IPS-18a (cell line): ENCODE results near the gene PITPNC1.

Experiments
- H3K27ac ChIP-seq: one replicate; pipeline ENCODE4 v1.5.1; 2013; ENCODE audit warnings: low read length
- H3K27me3 ChIP-seq: one replicate; pipeline ENCODE4 v1.6.1; 2013; ENCODE audit warnings: mild to moderate bottlenecking, low read length; ENCODE audit not compliant: control insufficient read depth, insufficient read depth
- H3K36me3 ChIP-seq: one replicate; pipeline ENCODE4 v1.6.1; 2013; ENCODE audit warnings: low read depth, low read length; ENCODE audit not compliant: control insufficient read depth
- H3K4me1 ChIP-seq: one replicate; pipeline ENCODE4 v1.6.1; 2013; ENCODE audit warnings: low read depth, low read length; ENCODE audit not compliant: control insufficient read depth
- H3K4me3 ChIP-seq: one replicate; pipeline ENCODE4 v1.5.1; 2013; ENCODE audit warnings: low read length
- H3K9ac ChIP-seq: one replicate; pipeline ENCODE4 v1.6.1; 2013; ENCODE audit warnings: mild to moderate bottlenecking, low read length, moderate library complexity
- H3K9me3 ChIP-seq: one replicate; pipeline ENCODE4 v1.6.1; 2013; ENCODE audit warnings: low read depth, low read length; ENCODE audit not compliant: control insufficient read depth

PITPNC1 gene

GRCh38 chr17:67680445-67681224, 303.6 kb downstream of the PITPNC1 start:
- Histone ChIP-seq H3K9ac (no peak overlapping the region), H3K9me3 (no peaks in the 10 kb centered on the region), H3K4me1 (no peaks in the 10 kb centered on the region), H3K27me3 (no peaks in the 10 kb centered on the region), H3K36me3 (no peaks in the 10 kb centered on the region), H3K4me3 (no peak overlapping the region), H3K27ac (no peak overlapping the region)

- H3K9me3 ChIP-seq: no peaks in the 10 kb centered on the region
- H3K27me3 ChIP-seq: no peaks in the 10 kb centered on the region
- no peaks in the 10 kb centered on the region for H3K36me3 ChIP-seq
- H3K27ac ChIP-seq: no peak overlapping the region
- no peak overlapping the region for H3K4me3 ChIP-seq
- H3K4me1 ChIP-seq: no peaks in the 10 kb centered on the region
- no peak overlapping the region for H3K9ac ChIP-seq
These were observed 305.1 kb downstream of the PITPNC1 start for GRCh38 chr17:67682196-67682595.

DNA sequence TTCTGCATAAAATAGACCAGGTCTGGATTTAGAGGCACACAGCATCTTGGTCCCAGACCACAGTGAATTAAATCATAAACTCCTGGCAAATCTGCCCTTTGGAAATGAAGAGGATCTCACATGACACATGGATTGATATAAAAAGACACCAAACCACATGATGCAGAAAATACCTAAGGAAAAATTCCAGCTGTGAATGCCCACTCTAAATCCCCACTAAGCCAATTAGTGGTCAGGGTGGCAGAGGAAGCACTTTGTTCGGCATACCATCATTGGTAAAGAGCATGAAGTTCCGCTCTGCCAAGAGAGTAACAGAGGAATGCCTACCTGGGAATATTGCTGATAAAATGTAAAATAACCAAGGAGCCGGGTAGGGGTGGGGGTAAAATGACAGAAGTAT, 308.3 kb downstream of the PITPNC1 start:
- Histone ChIP-seq H3K4me3 (no peak overlapping the region), H3K9me3 (no peaks in the 10 kb centered on the region), H3K4me1 (no peaks in the 10 kb centered on the region), H3K27me3 (no peaks in the 10 kb centered on the region), H3K9ac (no peak overlapping the region), H3K27ac (no peak overlapping the region), H3K36me3 (no peaks in the 10 kb centered on the region)

- no peak overlapping the region for H3K9ac ChIP-seq
- H3K27ac ChIP-seq: no peak overlapping the region
- no peaks in the 10 kb centered on the region for H3K36me3 ChIP-seq
- H3K4me1 ChIP-seq: no peaks in the 10 kb centered on the region
- no peaks in the 10 kb centered on the region for H3K27me3 ChIP-seq
- no peak overlapping the region for H3K4me3 ChIP-seq
- no peaks in the 10 kb centered on the region for H3K9me3 ChIP-seq
These were observed 309.2 kb downstream of the PITPNC1 start for GRCh38 chr17:67686241-67686640.

- Histone ChIP-seq H3K4me3 (no peak overlapping the region), H3K9me3 (no peaks in the 10 kb centered on the region), H3K4me1 (no peaks in the 10 kb centered on the region), H3K27me3 (no peaks in the 10 kb centered on the region), H3K27ac (no peak overlapping the region), H3K36me3 (no peaks in the 10 kb centered on the region), H3K9ac (no peak overlapping the region)
These were observed 310.4 kb downstream of the PITPNC1 start for GRCh38 chr17:67687511-67687910.

DNA sequence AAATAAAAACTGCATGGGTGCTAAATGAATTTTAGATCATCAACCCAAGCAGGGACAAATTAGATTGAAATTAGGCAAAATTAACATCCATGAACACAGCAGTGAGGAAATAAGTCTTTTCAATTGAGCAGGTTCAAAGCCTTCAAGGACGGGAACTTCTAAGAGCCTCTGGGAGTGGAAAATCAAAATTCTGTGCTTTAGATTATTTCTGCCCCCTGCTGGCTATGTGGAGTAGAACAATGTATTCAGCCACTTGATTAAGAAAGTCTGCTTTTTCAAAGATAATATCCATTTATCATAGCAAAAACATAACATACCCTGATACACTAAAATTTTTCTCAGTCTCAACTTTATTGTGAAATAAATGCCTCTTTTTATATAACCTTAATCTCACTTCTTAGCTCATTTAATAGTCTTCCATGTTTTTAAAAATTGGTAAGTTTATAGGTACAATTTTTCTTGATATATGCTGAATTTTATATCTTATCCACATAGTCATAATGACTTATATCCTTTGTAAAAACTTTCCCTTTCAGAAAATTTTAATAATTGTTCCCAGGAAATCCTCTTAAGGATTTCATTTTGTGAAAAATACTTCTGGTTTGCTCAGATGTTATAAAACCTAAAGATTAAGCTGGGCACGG, 312.6 kb downstream of the PITPNC1 start:
- no peaks in the 10 kb centered on the region for H3K4me1 ChIP-seq
- H3K4me3 ChIP-seq: no peak overlapping the region
- H3K9ac ChIP-seq: no peak overlapping the region
- no peaks in the 10 kb centered on the region for H3K9me3 ChIP-seq
- no peak overlapping the region for H3K27ac ChIP-seq
- H3K36me3 ChIP-seq: no peaks in the 10 kb centered on the region
- no peaks in the 10 kb centered on the region for H3K27me3 ChIP-seq

- no peak overlapping the region for H3K9ac ChIP-seq
- no peaks in the 10 kb centered on the region for H3K36me3 ChIP-seq
- no peak overlapping the region for H3K4me3 ChIP-seq
- no peaks in the 10 kb centered on the region for H3K27me3 ChIP-seq
- H3K4me1 ChIP-seq: no peaks in the 10 kb centered on the region
- H3K9me3 ChIP-seq: no peaks in the 10 kb centered on the region
- H3K27ac ChIP-seq: no peak overlapping the region
These were observed 316.7 kb downstream of the PITPNC1 start for GRCh38 chr17:67693811-67694210.

GRCh38 chr17:67696347-67696746, 319.3 kb downstream of the PITPNC1 start:
- Histone ChIP-seq H3K9me3 (no peaks in the 10 kb centered on the region), H3K27ac (no peak overlapping the region), H3K27me3 (no peaks in the 10 kb centered on the region), H3K4me3 (no peak overlapping the region), H3K4me1 (no peaks in the 10 kb centered on the region), H3K9ac (no peak overlapping the region), H3K36me3 (no peaks in the 10 kb centered on the region)

- no peak overlapping the region for H3K4me3 ChIP-seq
- no peaks in the 10 kb centered on the region for H3K36me3 ChIP-seq
- no peak overlapping the region for H3K9ac ChIP-seq
- H3K9me3 ChIP-seq: no peaks in the 10 kb centered on the region
- H3K4me1 ChIP-seq: no peaks in the 10 kb centered on the region
- no peak overlapping the region for H3K27ac ChIP-seq
- H3K27me3 ChIP-seq: no peaks in the 10 kb centered on the region
These were observed 319.9 kb downstream of the PITPNC1 start for GRCh38 chr17:67696853-67697498.

- no peaks in the 10 kb centered on the region for H3K36me3 ChIP-seq
- H3K4me3 ChIP-seq: no peak overlapping the region
- no peaks in the 10 kb centered on the region for H3K4me1 ChIP-seq
- H3K27me3 ChIP-seq: no peaks in the 10 kb centered on the region
- no peak overlapping the region for H3K9ac ChIP-seq
- H3K27ac ChIP-seq: no peak overlapping the region
- H3K9me3 ChIP-seq: no peaks in the 10 kb centered on the region
These were observed 323.1 kb downstream of the PITPNC1 start for GRCh38 chr17:67700037-67700724.

DNA sequence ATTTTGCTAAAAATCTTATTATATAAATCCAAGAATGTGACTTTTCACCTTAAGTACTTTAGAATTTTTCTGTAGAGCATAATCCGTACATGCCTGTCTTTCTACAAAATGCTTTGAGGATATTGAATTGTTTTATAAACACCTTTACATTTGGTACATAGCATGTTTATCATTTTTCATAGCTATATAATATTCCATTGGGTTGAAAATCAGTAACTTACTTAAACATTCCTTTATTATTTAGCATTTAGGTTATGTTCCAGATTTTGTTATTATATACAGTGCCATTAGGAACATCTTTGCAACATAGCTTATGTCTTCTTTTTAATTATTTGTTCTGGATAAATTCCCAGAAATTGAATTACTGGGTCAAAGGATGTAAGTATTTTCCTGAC, 323.6 kb downstream of the PITPNC1 start:
- no peak overlapping the region for H3K4me3 ChIP-seq
- no peaks in the 10 kb centered on the region for H3K36me3 ChIP-seq
- H3K4me1 ChIP-seq: no peaks in the 10 kb centered on the region
- H3K27me3 ChIP-seq: no peaks in the 10 kb centered on the region
- H3K9me3 ChIP-seq: no peaks in the 10 kb centered on the region
- H3K9ac ChIP-seq: no peak overlapping the region
- no peak overlapping the region for H3K27ac ChIP-seq
